ENCODE measurements around the gene THG1L.
"Not testable (repeated sequence)": the region's sequence is repeated elsewhere in the genome, so short reads cannot be mapped to it uniquely, and the experiment has no call there.

Gene THG1L

DNA sequence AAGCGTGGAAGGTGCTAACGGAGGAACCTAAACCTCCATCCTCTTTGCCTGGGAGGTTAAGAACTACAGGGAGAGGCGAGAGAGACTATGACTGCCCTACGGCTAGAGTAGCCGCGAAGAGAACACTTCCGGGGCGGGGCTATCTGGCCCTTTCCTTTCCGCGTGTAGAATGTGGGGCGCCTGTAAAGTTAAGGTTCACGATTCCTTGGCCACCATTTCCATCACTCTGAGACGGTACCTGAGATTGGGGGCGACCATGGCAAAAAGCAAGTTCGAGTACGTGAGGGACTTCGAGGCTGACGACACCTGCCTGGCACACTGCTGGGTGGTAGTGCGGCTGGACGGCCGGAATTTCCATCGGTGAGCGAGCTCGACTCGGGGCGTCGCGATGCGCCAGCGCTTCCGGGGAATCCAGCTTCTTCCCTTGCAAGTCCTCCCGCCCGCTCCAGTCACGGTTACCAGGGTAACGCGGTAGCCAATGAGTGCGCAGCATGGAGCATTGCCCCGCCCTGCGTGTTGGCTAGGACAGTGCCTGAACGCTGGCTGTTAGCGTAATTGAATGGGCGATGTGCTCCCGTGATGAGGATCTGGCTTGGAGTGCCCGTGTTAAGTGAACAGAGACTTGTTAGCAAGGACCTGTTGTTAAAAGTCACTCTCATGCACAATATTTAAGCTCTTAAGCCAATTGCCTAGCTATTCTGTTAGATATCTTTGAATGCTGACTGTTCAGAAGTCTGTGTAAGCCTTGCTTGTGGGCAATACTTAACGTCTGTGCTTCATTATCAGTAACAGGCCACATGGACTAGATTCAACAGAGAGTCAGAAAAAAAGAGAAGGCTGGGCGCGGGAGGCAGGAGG, at the start of gene THG1L:
Gene THG1L, plus strand, starts transcription at position 149 of the 858 bp plus-strand sequence. Its CDS starts 21 bp downstream, at position 170.
- DNase-seq = peak; percentile 75

DNA sequence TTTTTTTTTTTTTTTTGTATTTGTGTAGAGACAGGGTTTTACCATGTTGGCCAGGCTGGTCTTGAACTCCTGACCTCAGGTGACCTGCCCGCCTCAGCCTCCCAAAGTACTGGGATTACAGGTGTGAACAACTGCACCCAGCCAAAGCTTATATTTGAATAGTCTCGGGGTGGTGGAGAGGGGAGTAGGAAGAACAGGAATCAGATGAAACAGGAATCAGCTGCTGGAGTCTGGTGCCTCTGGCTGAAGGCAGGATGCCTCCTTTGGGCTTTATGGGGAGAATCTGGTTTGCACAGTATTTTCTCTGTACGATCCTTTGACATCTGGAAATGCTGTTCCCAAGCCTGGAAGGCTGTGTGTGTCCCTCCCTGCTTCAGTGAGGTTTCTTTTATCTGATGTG, 49.0 kb upstream of the THG1L start:
- DNase-seq = no peak

DNA sequence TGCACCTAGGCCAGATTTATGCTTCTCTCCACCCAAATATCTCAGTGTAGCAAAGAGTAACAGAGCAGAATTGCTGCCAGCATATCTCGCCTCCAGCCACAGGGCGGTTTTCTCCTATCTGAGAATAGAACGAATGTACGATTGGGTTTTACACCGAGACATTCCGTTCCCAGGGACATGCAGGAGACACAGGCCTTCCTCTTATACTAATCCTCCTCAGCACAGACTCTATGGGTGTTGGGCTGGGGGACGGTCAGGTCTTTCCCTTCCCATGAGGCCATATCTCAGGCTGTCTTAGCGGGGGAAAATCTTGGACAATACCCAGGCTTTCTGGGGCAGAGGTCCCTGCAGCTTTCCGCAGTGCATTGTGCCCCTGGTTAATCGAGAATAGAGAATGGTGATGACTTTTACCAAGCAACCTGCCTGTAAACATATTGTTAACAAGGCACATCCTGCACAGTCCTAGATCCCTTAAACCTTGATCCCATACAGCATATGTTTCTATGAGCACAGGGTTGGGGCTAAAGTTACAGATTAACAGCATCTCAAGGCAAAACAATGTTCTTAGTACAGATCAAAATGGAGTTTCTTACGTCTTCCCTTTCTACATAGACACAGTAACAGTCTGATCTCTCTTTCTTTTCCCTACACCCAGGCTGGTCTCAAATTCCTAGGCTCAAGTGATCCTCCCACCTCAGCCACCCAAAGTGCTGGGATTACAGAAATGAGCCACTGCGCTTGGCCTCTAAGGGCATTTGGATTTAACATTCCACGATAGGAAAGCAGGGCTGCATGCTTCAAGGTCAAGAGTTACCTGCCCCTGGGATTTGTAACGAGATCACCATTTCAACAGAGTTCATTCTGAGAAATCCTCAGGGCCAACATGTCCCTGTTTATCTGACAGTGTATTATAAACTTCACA, 44.7 kb upstream of the THG1L start:
- not testable (repeated sequence) for DNase-seq

DNA sequence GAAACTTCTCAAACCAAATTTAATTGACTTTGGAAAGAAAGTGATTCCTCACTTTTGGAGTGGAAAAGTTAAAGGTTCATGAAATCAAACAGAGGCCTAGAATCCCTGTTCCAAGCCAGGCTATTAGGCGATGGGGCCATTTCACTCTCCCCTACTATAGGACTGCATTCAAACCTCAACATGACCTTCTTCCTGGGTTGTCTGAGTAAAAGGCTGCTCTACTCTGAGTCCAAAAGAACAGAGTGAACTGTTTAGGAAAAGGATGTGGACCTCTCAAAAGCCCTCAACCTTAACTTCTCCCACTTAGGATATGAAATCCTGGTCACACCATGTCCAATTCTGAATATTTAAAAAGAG, 44.0 kb upstream of the THG1L start:
- DNase-seq = no peak

DNA sequence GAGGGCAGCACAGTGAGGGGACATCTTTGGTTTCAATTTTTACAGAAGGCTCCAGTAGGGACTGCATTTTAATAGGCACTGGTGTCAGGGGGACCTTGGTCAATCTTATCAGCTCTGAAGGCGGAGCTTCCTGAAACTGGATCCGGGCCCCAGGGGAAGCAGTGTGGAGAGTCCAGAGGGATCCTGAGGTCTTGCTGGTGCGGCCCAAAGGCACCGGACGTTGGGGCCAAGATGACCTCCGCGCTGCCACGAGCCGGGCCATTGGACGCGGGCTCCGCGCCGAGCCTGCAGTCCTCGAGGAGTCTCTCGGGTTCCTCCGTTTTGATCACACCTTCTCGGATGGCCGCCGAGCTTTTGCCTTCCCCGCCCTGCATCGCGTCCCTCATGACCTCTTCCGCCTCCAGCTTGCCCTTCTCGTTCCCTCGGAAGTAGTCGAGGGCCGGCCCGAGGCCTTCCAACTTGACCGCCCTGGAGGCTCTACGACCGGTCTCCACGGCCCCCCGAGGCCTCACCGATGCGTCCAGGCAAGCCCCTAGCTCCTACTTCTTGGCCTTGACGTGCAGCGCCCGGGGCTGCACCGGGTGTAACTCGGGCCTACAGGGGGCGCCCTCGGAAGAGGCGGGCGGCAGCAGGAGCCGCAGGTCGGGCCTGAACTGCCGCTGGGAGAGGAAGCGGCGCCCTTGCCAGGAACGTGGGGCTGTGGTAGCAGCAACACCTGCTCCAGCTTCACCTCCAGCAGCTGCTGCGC, 41.1 kb upstream of the THG1L start:
- DNase-seq = no peak

DNA sequence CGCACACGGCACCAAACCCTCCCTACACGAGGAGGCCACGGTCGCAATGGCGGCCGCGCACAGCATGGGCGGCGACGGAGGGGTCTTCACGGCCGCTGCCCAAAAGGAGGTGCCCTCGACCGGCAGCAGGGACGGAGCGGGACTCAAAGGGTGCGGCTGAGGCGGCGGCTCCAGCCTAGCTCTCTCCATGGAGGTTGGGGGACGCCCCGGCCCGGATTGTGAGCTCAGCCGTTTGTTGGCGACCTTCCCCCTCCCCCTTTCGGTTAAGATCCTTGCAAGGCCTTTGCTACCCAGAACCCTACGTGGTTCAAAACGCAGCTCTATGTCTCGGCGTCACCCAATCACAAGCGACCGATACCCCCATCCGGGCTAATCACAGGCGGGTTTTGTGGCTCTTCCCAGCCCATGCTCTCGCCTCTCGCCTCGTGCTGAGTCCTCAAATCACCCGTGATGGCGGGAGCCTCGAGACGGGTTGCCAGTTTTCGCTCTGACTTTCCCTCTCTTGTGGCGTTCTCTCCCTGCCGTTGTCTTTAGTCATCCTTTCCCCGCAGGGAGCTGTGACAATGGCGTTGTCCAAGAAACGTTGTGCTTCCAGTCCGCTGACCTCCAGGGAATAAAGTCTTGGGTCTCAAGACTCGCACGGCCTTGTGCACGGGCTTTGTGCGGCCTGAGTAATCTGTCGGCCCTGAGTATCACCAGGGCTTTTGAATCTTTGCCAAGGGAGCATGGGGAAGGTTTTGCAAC, 40.4 kb upstream of the THG1L start:
- DNase-seq = no peak

DNA sequence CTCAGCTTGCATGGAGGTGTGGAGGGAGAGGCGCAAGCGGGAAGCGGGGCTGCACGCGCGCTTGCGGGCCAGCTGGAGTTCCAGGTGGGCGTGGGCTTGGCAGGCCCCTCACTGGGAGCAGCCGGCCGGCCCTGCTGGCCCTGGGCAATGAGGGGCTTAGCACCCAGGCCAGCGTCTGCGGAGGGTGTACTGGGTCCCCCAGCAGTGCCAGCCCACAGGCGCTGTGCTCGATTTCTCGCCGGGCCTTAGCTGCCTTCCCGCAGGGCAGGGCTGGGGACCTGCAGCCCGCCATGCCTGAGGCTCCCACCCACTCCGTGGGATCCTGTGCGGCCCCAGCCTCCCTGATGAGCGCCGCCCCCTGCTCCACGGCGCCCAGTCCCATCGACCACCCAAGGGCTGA, 37.4 kb upstream of the THG1L start:
- DNase-seq = not testable (repeated sequence)

DNA sequence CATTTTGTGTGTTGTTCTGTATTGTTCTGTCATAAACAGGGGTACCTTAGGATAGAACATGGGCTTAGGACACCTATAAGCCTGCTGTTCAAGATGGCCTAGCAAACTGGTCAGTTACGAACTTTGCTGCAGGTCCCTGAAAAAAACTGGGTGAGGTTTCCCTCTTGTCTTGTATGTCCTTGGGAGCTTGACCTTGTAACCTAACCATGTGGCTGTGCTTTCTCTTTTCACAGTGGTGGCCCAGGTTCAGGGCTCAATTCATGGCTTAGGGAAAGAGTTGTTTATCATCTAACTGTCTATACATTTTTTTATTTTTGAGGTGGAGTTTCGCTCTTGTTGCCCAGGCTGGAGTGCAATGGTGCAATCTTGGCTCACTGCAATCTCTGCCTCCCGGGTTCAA, 35.1 kb upstream of the THG1L start:
- DNase-seq = not testable (repeated sequence)

DNA sequence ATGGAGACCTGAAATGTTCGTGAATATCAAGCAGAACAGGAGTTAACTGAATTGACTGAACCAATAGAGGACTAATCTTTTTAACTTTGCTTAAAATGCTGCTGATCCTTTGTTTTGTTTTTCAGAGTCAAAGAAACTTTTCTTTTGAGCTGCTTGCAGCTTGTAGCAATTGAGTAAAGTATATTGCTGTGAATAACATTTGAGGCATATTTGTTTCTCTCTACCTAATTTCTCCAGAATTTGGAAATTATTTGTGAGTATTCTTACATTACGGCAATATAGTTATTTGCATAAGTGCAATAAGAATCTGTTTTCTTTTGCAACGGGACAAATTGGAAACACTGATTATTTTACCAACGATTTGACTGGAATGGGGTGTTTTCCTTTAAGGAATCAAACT, 32.5 kb upstream of the THG1L start:
- not testable (repeated sequence) for DNase-seq

DNA sequence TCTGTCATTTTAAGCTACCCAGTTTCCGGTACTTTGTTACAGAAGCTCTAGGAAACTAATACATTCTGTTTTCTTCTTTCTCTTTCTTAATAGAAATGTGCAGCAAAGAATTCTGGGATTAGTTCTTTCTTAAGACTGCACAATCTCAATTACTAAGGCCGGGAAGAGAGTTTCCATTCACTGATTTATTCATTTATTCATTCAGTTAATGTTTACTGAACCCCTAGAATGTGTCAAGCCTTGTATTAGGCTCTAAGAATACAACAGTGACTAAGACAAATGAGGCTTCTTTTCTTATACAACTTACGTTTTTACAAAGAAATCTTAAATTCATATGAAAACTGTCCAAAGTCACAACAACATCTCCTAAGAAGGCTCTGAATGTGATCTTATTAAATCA, 27.5 kb upstream of the THG1L start:
- no peak for DNase-seq

DNA sequence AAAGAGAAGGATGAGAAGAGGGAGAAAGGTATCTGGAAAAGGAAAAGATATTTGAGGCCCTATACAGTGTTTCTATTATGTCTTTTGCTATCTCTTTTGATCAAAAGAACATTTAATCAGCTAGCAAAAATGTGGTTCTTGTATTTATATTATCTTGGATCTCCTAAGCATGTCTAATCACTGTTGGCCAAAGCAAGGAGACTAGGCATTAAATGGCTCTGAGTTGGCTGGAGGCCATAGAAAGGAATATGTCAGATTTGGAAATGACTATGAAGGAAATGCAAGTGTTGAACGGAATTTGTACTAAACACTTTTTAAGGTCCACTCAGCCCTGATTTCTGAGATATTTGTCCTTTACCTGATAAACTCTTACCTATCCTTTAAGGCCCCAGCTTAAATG, 22.4 kb upstream of the THG1L start:
- no peak for DNase-seq

DNA sequence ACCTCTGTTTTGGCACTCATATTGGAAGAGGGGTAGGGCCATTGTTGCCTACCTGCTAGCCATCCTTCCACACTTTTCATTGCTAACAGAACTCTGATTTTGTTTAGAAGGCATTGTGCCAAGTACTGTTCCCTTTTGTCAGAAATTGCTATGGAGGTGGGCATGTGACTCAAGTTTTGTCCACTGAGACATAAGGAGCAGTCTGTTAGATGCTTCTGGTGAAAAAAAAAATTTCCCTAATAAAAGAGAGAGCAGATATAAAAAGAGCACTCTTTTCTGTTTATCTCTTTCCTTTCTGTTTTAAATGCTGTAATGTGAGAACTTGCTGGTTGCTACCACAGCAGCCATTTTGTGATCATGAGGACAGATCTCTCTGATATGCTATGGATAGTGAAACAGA, 21.9 kb upstream of the THG1L start:
- DNase-seq = no peak

DNA sequence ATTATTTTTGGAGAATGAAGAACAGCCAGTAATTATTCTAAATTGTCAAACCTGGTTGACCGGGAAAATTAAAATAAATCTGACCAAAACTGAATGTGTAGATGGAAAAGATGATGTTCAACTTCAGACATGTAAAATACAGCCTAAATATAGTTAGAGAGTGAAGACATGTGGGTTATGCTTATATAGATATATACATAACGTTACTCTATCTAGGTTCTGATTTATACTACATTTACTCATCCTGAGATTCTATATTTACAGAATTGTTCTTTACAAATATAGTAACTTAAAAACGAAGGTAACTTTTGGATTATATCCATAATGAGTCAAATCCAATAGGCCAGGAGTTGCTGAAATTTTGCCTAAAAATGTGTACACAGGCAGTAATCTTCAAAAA, 20.8 kb upstream of the THG1L start:
- no peak for DNase-seq

DNA sequence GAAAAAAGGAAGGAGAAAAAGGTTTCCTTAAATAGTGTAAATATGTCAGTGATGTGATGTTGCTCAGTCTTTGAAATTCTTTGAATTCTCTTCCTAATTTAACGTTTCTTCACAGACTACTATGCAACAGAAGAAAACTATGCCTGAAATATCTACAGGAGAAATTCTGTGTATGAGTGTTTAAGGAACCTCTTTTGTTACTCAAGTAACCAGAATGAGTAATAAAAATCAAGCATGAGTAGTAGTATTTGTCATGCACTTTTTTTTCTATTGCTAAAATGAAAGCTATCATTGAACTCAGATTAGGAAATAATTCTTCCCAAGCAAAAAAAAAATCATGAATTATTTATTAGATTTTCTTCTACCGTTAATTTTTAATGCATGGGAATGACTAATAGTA, 20.3 kb upstream of the THG1L start:
- DNase-seq = no peak

DNA sequence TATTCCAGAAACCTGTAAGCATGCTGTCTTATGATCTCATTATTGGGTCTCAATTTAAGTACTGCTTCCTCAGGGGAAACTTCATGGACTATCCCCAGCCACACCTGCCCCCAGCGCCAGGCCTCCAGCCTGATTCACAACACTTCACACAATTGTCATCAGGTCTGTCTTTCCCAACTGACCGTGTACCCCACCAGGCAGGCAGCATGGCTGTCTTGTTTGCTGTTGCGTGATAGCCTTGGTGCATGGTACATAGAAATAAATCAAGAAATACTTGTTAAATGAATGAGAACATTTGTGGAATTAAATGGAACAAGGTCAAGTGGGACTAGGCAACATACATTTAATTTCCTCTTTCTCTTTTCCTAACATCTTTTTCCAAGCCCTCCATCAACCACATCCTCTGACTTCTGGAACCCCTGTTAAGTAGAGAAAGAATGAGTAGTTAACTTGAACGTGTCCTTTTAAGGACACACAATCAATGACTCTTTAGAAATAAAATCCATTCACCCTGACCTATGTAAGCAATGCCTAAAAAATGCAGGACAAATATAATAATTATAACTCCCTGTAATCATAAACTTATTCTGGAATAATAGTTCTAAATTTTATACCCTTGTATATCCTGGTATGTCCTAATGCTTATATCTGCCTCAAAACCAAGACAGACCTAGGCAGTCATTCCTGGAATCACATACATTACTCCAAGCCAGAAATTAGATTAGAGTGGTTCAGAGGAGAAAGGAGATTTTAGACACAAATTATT, 17.2 kb upstream of the THG1L start:
- DNase-seq = no peak

DNA sequence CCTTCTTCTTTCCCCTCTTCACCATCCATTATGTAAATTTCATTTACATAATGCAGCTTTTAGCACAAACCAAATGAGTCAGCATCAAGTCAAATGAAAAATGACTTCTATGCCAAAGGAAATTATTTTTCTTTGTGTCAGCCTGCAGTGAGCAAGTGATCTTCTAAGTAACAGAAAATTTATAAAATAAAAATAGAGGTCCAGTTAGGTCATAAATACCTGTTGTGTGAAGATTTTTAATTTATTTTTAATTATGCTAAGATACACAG, 16.7 kb upstream of the THG1L start:
- no peak for DNase-seq

DNA sequence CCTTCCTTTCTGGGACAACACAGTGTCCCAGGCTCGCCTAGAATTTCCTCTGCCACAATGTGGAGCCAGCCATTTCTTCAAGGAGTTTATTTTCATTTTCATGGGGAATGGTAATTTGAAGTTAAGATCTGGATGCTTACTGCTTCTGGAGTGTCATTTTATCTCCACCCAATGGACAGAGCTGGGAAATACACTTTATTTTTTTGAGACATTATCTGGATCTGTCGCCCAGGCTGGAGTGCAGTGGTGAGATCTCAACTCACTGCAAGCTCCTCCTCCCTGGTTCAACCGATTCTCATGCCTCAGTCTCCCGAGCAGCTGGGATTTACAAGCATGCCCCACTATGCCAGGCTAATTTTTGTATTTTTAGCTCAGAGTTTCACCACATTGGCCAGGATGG, 12.7 kb upstream of the THG1L start:
- peak; percentile 34 for DNase-seq

DNA sequence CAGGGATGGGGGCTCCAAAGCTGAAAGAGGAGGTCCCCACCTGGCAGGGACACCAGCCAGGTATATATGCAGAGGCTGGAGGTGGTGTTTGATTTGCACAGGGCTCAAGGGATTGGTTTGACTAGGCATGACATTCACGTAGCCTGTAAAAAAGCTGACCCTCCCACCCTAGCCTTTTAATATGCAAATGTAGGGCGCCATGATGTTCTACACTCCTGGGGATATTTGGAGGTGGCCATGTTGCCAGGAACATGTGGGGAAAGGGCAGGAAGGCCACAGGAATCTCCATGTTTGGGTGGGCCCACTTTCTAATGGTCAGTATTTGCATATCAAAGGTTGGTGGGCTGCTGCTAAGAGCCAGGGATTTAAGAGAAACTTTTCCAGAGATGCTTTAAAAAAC, 12.0 kb upstream of the THG1L start:
- no peak for DNase-seq

DNA sequence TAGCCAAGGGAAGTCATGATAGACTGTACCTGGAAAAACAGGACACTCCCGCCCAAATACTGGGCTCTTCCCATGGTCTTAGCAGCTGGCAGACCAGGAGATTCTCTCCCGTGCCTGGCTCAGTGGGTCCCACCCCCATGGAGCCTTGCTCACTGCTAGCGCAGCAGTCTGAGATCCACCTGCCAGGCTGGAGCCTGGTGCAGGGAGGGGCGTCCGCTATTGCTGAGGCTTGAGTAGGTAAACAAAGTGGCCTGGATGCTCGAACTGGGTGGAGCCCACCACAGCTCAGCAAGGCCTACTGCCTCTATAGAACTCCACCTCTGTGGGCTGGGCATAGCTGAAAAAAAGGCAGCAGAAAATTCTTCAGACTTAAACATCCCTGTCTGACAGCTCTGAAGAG, 10.1 kb upstream of the THG1L start:
- no peak for DNase-seq

DNA sequence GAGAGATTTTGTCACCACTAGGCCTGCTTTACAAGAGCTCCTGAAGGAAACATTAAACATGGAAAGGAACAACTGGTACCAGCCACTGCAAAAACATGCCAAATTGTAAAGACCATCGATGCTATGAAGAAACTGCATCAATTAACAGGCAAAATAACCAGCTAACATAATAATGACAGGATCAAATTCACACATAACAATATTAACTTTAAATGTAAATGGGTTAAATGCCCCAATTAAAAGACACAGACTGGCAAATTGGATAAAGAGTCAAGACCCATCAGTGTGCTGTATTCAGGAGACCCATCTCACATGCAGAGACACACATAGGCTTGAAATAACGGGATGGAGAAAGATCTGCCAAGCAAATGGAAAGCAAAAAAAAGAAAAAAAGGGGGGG, 8.3 kb upstream of the THG1L start:
- DNase-seq = not testable (repeated sequence)

DNA sequence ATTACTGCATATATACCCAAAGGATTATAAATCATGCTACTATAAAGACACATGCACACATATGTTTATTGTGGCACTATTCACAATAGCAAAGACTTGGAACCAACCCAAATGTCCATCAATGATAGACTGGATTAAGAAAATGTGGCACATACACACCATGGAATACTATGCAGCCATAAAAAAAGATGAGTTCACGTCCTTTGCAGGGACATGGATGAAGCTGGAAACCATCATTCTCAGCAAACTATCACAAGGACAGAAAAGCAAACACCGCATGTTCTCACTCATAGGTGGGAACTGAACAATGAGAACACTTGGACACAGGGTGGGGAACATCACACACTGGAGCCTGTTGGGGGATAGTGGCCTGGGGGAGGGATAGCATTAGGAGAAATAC, 4.6 kb upstream of the THG1L start:
- not testable (repeated sequence) for DNase-seq

DNA sequence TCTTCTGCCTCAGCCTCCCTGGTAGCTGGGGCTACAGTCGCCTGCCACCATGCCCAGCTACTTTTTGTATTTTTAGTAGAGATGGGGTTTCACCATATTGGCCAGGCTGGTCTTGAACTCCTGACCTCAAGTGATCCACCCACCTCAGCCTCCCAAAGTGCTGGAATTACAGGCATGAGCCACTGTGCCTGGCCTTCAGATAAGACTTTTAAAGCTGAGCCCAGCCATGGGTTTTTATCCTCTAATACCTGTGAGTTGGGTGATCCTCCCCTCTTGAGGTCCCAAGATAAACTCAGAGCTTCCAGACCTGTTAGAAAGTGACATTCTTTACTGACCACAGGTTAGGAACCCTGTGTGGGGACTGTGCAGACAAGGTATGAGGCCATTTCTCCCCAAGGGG, 3.4 kb upstream of the THG1L start:
- DNase-seq = not testable (repeated sequence)
